NB4 (cell line): ENCODE data around the gene AKT3.

Source experiments
- POLR2A ChIP-seq: IDR thresholded peaks from 2 replicates; pipeline ENCODE4 v1.6.1; 2011; ENCODE audit warnings: mild to moderate bottlenecking; ENCODE audit not compliant: insufficient read length; ENCODE audit errors: extremely low read depth
- TF ChIP-seq, protein P1 (sequence below): IDR thresholded peaks from one replicate; pipeline ENCODE4 v1.5.1; 2012; ENCODE audit warnings: low read depth, low read length
- TF ChIP-seq, protein P2 (sequence below): IDR thresholded peaks from 2 replicates; pipeline ENCODE4 v1.6.1; 2011; ENCODE audit warnings: low read depth, low read length

DNA sequence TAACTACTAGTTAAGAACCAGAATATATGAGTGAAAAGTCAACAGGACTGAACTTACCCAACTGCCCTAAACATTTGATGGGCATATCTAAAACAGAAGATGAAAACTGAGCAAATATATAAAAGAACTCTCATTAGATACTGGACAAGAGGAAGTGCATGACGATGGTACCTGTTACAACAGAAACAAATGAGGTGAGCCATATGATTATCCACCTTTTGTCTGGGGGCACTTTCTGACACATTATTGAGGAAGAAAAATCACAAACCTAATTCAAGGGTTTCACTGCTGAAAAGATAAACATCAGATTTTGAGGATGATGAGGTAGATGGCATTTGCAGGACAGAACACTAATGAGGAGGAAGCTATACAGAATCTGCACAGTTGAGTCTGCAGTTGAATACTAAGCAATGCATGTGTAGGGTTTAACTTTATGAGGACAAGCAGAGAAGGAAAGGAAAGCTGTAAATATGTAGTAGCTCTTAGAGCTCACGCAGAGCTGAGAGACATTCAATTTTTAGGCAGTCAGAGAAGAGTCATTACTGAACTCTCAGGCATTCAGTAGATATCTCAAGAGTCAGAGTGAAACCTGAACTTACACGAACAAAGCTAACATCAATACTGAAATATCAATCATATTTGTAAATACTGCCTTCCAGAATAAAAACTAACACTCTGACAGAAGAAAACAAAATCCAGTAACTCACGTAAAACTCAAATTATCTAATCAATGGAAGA, 262.1 kb downstream of the AKT3 start:
- TF ChIP-seq, protein P1, sequence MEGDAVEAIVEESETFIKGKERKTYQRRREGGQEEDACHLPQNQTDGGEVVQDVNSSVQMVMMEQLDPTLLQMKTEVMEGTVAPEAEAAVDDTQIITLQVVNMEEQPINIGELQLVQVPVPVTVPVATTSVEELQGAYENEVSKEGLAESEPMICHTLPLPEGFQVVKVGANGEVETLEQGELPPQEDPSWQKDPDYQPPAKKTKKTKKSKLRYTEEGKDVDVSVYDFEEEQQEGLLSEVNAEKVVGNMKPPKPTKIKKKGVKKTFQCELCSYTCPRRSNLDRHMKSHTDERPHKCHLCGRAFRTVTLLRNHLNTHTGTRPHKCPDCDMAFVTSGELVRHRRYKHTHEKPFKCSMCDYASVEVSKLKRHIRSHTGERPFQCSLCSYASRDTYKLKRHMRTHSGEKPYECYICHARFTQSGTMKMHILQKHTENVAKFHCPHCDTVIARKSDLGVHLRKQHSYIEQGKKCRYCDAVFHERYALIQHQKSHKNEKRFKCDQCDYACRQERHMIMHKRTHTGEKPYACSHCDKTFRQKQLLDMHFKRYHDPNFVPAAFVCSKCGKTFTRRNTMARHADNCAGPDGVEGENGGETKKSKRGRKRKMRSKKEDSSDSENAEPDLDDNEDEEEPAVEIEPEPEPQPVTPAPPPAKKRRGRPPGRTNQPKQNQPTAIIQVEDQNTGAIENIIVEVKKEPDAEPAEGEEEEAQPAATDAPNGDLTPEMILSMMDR, result no peak
- TF ChIP-seq POLR2A, result no peak
- TF ChIP-seq, protein P2, sequence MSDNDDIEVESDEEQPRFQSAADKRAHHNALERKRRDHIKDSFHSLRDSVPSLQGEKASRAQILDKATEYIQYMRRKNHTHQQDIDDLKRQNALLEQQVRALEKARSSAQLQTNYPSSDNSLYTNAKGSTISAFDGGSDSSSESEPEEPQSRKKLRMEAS, result no peak
